Subcutaneous preadipocyte (primary cell): Measurements from ENCODE around the gene TNFRSF18. TPM values are rescaled to one million over a fixed set of nuclear protein-coding genes. Genes with fewer than 3 reads are reported as not detected.

Experiments
- small RNA-seq: library from RNA; depleted of rRNA; stranded (forward); fragments of <200 nt; gene quantifications from one replicate; pipeline ENCODE3, GENCODE V24; 2012
- total RNA-seq: library from RNA; depleted of rRNA; stranded (reverse); fragments of >200 nt; gene quantifications from 2 replicates; pipeline ENCODE4 v1.2.3, GENCODE V29; 2012

Gene TNFRSF18, protein sequence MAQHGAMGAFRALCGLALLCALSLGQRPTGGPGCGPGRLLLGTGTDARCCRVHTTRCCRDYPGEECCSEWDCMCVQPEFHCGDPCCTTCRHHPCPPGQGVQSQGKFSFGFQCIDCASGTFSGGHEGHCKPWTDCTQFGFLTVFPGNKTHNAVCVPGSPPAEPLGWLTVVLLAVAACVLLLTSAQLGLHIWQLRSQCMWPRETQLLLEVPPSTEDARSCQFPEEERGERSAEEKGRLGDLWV
- not detected in 2 replicates for total RNA-seq

DNA sequence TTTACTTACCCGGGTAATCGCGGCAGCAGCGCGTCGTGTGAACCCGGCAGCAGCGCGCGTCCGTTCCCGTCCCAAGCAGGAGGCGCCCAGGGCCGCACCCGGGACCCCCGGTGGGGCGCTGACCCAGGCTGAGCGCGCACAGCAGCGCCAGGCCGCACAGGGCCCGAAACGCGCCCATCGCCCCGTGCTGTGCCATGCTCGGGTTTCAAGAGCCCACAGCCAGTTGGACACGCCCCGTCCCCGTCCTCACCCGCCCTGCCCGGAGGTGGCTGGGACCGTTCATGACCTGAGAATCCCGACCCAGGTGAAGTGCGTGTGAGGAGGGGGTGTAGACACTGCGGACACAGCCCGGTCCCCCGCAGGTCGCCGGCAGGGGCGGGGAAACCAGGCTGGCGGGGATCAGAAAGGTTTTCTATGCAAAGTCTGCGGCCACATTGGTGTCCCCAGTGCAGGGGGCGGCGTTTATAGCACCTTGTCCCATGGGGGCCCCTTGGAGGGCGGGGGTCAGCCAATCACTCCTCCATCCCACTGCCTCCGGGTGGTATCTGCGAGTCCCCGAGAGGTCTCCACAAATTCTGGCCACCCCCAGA, at the start of gene TNFRSF18:
TSS of gene TNFRSF18 (minus strand) at position 217 of the 590 bp plus-strand sequence. CDS start at position 196, 21 bp downstream.

DNA sequence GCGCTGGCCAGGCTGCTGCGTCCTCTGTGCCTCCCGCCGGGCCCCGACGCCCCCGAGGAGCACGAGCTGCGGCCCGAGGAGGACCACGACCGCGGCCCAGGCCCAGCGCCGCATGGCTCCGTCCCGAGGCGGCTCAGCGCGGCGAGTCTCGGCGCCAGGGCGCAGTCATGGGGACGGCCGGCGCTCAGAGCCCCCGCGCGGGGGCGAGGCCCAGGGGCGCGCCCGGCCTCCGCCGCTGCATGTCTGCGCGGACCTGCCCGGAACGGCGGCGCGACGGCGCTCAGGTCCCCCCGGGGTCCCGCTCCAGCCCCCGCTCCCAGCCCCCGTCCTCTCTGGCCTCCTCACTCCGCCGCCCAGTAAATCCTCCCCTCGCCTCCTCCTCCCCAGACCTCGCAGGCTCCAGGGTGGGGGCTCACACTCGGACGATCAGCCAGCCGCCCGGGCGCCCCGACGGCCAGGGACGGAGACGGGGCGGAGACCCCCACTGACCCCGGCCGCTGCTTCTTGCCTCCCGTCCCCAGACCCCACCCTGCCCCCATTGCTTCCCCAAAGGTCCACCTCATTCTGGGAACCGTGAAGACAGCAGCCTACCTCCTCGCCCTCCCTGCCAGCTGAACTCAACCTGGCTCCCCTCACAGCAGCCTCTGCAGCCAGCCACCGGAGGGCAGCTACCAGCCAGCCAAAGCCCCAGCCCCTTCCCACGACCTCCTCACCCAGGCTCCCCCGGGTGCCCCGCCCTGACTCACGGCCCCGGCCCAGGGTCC, 40.4 kb upstream of the TNFRSF18 start, which contains the start of gene C1QTNF12:
TSS of gene C1QTNF12 (minus strand) at position 146 of the 764 bp plus-strand sequence. CDS start at position 114, 32 bp downstream.

DNA sequence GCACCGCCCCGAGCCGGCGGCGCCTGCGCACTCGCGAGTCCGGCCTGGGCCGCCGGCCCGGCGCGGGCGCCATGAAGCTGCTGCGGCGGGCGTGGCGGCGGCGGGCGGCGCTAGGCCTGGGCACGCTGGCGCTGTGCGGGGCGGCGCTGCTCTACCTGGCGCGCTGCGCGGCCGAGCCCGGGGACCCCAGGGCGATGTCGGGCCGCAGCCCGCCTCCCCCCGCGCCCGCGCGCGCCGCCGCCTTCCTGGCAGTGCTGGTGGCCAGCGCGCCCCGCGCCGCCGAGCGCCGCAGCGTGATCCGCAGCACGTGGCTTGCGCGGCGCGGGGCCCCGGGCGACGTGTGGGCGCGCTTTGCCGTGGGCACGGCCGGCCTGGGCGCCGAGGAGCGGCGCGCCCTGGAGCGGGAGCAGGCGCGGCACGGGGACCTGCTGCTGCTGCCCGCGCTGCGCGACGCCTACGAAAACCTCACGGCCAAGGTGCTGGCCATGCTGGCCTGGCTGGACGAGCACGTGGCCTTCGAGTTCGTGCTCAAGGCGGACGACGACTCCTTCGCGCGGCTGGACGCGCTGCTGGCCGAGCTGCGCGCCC, 25.9 kb upstream of the TNFRSF18 start, which contains the start of gene B3GALT6:
TSS of gene B3GALT6 (plus strand) at position 30 of the 588 bp plus-strand sequence. CDS start at position 72, 42 bp downstream.

DNA sequence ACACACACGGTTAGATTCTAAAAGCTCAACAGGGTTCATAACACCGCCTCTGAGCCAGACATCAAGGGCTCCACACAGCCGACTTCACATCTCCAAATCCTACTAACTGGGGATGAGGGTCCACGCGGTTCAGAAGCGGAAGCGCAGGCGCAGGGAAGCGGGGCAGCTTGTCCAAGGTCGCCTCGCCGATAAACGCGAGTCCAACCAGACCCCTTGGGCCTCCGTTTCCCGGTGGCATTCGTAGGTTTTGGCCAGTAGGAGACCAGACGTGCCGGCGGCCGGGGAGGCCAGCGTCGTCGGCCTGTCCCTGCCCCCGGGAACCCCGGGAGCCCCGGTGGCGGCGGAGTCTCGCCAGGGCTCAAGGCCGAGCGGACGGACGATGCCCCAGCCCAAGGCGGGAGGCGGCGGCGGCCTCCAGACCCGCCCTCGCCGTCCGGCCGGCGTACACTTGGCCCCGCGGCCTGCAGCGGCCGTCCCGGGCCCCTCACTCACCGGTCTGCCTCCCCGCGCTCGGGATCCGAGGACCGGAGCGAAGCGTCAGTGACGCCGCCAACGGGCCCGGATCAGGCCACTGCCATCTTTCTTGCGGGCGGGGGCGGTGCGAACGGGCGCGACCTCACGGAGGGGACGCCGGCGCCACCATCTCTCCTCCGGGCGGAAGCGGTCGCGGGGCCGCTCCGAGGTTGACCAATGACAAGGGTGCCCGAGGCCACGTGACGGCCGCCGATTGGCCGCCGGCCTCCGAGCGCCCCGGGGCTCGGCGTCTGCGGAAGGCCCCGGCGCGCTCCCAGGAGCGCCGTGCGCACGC, 25.2 kb upstream of the TNFRSF18 start, which contains the start of gene SDF4:
TSS of gene SDF4 (minus strand) at position 602 of the 808 bp plus-strand sequence. CDS start 3,229 bp downstream, outside the sequence.

DNA sequence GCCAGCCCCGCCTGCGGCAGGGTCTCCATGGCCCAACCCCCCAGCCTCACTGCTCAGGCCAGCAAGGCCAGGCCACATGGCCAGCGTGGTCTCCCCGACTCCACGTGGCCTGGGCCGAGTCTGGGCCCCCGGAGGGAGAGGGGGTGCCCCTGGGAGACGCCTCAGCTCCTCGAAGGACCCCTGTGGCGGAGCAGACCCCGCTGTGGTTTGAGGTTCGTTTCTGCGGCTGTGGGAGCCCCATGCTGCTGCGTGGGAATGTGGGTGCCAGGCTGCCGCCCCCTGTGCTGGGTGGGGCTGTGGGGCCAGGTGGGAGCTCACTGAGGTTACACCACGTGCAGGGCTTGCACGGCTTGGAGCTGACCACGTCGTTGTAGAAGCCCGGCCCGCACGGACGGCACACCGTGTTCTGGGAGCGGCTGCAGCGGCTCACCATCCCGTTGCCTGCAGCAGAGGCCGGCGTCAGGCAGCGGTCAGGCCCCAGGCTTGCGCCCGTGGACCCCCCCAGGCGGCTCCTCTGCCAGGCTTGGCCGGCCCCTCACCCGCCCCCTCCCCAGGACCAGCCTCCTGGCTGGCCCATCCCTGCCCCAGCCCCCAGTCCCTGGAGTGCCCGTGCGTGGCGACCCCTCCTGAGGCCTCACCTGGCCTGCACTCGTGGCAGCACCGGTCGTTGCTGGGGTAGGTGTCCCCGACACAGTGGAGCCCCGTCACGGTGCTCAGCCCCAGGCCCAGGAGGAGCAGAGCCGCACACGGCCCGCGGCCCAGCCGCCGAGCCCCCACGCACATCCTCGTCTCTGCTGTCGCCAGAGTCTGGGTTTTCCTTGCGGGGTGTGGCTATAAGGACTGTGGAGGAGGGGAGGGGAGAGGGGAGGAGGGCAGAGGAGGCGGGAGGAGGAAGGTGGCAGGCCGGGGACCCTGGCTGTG, 7.2 kb upstream of the TNFRSF18 start, which contains the start of gene TNFRSF4:
TSS of gene TNFRSF4 (minus strand) at position 809 of the 921 bp plus-strand sequence. CDS start at position 783, 26 bp downstream.

DNA sequence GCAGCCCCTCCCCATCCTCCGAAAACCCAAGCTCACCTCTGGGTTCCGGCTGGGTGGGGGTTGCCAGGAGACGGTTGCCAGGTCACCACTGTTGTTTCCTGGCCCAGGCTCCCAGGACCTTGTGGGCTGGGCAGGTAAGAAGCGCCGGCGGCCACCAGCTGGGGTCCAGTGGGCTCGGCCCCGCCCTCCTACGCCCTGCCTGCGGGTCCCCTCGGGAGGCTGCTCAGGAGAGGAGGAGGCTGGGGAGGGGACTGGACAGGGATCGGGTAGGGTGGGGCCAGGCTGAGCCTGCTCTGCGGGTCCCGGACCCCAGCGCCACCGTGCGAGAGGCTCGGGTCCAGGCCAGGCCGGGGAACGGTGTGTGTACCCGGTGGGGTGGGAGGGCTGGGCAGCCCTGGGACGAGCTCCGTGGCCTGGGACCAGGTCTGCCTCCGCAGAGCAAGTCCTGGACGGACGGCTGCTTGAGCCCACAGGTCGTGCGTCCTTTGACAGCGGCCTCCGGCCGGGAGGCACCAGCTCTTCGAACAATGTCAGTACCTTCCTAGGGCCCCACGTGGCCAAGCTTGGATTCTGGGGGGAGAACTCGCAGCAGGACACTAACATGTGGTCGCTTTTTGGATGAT, 32.5 kb downstream of the TNFRSF18 start, which contains the start of gene TTLL10:
TSS of gene TTLL10 (plus strand) at position 88 of the 623 bp plus-strand sequence. CDS start 5,336 bp downstream, outside the sequence.

Small RNA genes lying within 50 kb of the gene (small RNA-seq; reads per million reads assigned to genes)
- 0.52 reads per million, percentile 31 among the genes with 10 or more reads in this experiment for gene MIR200A
- 0.57 reads per million, percentile 35 among the genes with 10 or more reads in this experiment for gene MIR200B
- not detected for gene MIR429

Other genes with a start within 250 kb of the TNFRSF18 start
- gene NOC2L, start 247.3 kb downstream of the TNFRSF18 start, total RNA-seq = 76.4 and 120 TPM in 2 replicates
- gene KLHL17, start 246.0 kb downstream of the TNFRSF18 start, total RNA-seq = 4.8 and 9.2 TPM in 2 replicates
- 0.73 and 1.2 TPM in 2 replicates for gene PLEKHN1, start 240.1 kb downstream of the TNFRSF18 start, total RNA-seq
- not detected in 2 replicates for gene PERM1, start 224.5 kb downstream of the TNFRSF18 start, total RNA-seq
- gene HES4, start 206.5 kb downstream of the TNFRSF18 start, total RNA-seq = not detected in 2 replicates
- 45.6 and 47.1 TPM in 2 replicates for gene ISG15, start 193.1 kb downstream of the TNFRSF18 start, total RNA-seq
- gene AGRN, start 186.5 kb downstream of the TNFRSF18 start, total RNA-seq = 9.9 and 19.2 TPM in 2 replicates
- not detected in 2 replicates for gene RNF223, start 132.3 kb downstream of the TNFRSF18 start, total RNA-seq
- gene C1orf159, start 90.5 kb downstream of the TNFRSF18 start, total RNA-seq = 5.9 and 11.5 TPM in 2 replicates
- not detected in 2 replicates for gene TTLL10, start 32.7 kb downstream of the TNFRSF18 start, total RNA-seq
- gene TNFRSF4, start 7.6 kb upstream of the TNFRSF18 start, total RNA-seq = under 0.01 TPM in 1 of 2 replicates, not detected in the other
- 87.6 and 101 TPM in 2 replicates for gene SDF4, start 25.4 kb upstream of the TNFRSF18 start, total RNA-seq
- gene B3GALT6, start 25.6 kb upstream of the TNFRSF18 start, total RNA-seq = 20.6 and 22.3 TPM in 2 replicates
- gene C1QTNF12, start 40.1 kb upstream of the TNFRSF18 start, total RNA-seq = 0.59 and 1.8 TPM in 2 replicates
- gene UBE2J2, start 67.3 kb upstream of the TNFRSF18 start, total RNA-seq = 26.5 and 41.6 TPM in 2 replicates
- gene SCNN1D, start 73.8 kb upstream of the TNFRSF18 start, total RNA-seq = 0.73 and 0.78 TPM in 2 replicates
- 33.6 and 37.8 TPM in 2 replicates for gene ACAP3, start 101.3 kb upstream of the TNFRSF18 start, total RNA-seq
- 24.3 and 27.2 TPM in 2 replicates for gene PUSL1, start 102.0 kb upstream of the TNFRSF18 start, total RNA-seq
- gene INTS11, start 118.1 kb upstream of the TNFRSF18 start, total RNA-seq = 80.0 and 86.0 TPM in 2 replicates
- gene CPTP, start 118.2 kb upstream of the TNFRSF18 start, total RNA-seq = 12.5 and 12.9 TPM in 2 replicates
- under 0.01 TPM in 2 replicates for gene TAS1R3, start 124.7 kb upstream of the TNFRSF18 start, total RNA-seq
- 69.1 and 119 TPM in 2 replicates for gene DVL1, start 142.8 kb upstream of the TNFRSF18 start, total RNA-seq
- 243 and 326 TPM in 2 replicates for gene MXRA8, start 152.0 kb upstream of the TNFRSF18 start, total RNA-seq
- gene AURKAIP1, start 168.6 kb upstream of the TNFRSF18 start, total RNA-seq = 113 and 124 TPM in 2 replicates
- 93.7 and 120 TPM in 2 replicates for gene CCNL2, start 192.7 kb upstream of the TNFRSF18 start, total RNA-seq
- gene MRPL20, start 200.7 kb upstream of the TNFRSF18 start, total RNA-seq = 80.2 and 101 TPM in 2 replicates
- 0.73 and 0.78 TPM in 2 replicates for gene ANKRD65, start 214.7 kb upstream of the TNFRSF18 start, total RNA-seq
- 0.73 and 2.2 TPM in 2 replicates for gene VWA1, start 229.1 kb upstream of the TNFRSF18 start, total RNA-seq
- gene ATAD3C, start 243.1 kb upstream of the TNFRSF18 start, total RNA-seq = 0.20 TPM in 1 of 2 replicates, not detected in the other